HG03354 (cell line): ENCODE data around the gene RUNX3.

ENCODE experiments used
- ATAC-seq: cut with Tn5 transposase; IDR thresholded peaks from one replicate; pipeline ENCODE4 v1.9.1; 2021; ENCODE audit warnings: mild to moderate bottlenecking; ENCODE audit not compliant: unreplicated experiment, poor library complexity, severe bottlenecking

The RUNX3 gene

GRCh38 chr1:24850328-24850920, 79.7 kb downstream of the RUNX3 start:
- ATAC-seq = no peak

GRCh38 chr1:24849672-24850295, 80.3 kb downstream of the RUNX3 start:
- ATAC-seq = no peak
